HuH-7 (cell line): ENCODE results near the gene THEM4.
"Not testable (repeated sequence)": the region's sequence is repeated elsewhere in the genome, so short reads cannot be mapped to it uniquely, and the experiment has no call there.

Source experiments
- DNase-seq: peaks from one replicate; pipeline ENCODE4 v3.0.0; 2011; ENCODE audit warnings: low spot score

The THEM4 gene

DNA sequence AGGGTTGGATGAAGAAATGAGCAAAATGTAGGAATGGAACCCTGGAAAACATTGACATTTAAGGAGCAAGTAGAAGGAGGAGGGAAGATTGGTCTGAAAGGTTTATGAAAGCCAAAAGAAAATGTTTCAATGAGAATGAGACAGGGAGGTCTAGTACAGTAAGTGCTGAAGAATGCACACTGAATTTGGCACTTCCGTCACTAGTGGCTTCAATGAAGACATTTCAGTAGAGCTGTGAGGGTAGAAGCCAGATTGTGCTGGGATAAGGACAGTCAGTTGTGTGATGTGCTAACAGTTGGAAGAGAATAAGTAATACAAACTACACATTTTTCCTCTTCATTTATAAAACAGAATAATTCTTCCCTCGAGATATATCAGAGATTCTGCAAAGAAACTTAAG is 17.1 kb downstream of the THEM4 start:
- no peak for DNase-seq

DNA sequence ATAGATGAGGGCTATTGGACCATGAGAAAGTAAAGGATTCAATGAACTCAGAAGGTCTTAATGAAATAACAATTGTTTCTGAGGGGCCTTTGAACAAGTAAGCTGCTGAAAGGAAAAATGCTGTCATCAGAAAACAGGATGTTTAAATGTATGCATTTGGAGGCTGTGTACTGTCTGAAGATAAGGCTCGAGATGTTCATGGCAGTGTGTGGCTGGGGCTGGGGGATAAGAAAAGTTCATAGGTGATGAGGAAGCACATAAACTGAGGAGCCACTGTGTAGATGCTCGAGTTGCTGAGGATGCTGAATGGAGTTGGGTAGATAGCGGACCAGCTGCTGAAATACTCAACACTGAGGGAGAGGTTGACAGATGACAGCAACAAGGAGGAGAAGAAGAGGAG is 17.8 kb downstream of the THEM4 start:
- no peak for DNase-seq

DNA sequence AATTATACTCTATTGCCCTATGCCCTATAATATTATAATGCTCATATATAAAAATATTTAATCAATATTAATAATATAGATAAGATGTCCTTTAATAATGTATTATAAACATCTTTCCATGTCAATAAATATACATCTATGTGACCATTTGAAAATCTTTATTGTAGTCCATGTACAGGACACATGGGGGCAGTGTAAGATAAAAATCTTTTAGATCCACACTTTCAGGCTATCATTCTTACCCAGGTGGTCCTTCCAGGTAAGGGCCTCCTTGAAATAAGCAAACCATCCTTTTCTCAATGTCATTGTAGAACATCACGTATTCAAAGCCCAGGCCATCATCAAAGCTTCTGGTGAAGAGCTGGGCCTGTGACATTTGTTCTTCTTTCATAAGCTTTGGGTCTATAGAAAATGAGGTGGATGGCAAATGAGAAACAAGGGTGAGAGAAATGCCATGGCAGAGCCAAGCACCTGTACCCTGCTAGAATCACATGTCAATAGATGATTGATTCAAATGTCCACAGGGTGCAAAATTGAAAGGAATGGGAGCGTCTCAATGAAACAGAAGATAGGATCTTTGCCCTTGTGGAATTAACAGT is 20.2 kb downstream of the THEM4 start:
- DNase-seq, result no peak

DNA sequence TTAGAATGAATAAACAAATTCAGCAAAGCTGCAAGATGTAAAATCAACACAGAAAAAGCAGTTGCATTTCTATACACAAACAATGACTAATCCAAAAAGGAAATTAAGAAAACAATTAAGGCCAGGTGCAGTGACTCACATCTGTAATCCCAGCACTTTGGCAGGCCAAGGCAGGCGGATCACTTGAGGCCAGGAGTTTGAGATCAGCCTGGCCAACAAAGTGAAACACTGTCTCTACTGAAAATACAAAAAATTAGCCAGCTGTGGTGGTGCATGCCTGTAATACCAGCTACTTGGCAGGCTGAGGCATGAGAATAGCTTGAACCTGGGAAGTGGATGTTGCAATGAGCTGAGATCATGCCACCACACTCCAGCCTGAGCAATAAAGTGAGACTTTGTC is 22.3 kb downstream of the THEM4 start:
- DNase-seq, result no peak

DNA sequence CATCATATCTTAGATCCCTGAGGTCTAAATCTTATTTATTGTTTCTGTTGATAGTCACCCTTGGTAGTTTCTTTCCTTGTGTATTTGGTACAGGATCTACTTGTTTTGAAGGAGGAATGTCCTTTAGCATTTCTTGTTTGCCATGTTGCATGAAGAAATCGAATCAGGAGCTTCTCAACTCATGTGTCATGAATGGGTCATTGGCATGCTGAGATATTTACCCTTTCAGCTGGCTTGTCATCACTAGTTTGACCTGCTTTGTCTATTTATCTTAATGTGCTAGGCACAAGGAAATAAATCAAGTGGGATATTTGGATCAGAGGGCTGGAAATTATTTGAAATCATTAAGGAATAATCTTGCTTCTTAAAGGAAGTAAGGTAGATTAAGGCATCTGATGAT is 23.8 kb downstream of the THEM4 start:
- no peak for DNase-seq

DNA sequence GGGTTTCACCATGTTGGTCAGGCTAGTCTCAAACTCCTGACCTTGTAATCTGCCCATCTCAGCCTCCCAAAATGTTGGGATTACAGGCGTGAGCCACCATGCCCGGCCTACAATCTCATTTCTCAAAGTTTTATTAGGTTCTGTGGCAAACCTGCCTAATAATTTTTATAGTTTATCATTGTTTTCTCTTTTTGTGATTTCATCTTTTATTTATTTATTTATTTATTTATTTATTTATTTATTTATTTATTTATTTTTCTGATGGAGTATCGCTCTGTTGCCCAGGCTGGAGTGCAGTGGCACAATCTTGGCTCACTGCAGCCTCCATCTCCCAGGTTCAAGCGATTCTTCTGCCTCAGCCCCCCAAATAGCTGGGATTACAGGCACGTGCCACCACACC is 24.4 kb downstream of the THEM4 start:
- DNase-seq, result not testable (repeated sequence)

DNA sequence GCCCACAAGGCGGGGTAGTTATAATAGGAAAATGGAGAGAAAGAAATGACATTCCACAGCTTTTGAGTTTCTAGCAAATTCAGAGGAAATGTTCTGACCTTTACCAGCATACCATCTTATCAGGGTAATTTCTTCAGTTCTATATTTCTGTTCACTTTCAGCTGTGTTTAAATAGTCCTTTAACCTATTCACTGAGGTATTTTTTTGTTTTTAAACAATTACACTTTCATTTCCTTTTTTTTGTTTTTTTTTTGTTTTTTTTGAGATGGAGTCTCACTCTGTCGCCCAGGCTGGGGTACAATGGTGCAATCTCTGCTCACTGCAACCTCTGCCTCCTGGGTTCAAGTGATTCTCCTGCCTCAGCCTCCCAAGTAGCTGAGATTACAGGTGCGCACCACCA is 24.9 kb downstream of the THEM4 start:
- not testable (repeated sequence) for DNase-seq

DNA sequence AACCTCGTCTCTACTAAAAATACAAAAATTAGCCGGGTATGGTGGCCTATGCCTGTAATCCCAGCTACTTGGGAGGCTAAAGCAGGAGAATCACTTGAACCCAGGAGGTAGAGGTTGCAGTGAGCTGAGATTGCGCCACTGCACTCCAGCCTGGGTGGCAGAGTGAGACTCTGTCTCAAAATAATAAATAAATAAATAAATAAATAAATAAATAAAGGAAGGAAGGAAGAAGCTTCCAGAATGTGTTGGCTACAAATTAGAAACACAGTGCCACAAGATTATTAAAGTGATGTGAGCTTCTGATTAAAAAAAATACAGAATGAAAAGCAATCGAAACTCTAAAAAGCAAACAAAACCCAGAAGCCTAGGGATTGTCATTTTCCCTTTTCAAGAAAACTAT is 25.4 kb downstream of the THEM4 start:
- DNase-seq, result not testable (repeated sequence)

DNA sequence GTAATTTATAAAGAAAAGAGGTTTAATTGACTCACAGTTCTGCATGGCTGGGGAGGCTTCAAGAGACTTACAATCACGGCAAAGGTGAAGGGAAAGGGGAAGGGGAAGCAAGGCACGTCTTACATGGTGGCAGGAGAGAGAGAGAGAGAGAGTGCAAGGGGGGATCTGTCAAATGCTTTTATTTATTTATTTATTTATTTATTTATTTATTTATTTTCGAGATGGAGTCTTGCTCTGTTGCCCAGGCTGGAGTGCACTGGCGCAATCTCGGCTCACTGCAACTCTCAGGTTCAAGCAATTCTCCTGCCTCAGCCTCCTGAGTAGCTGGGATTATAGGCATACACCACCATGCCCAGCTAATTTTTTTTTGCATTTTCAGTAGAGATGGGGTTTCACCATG is 26.4 kb downstream of the THEM4 start:
- DNase-seq, result not testable (repeated sequence)

DNA sequence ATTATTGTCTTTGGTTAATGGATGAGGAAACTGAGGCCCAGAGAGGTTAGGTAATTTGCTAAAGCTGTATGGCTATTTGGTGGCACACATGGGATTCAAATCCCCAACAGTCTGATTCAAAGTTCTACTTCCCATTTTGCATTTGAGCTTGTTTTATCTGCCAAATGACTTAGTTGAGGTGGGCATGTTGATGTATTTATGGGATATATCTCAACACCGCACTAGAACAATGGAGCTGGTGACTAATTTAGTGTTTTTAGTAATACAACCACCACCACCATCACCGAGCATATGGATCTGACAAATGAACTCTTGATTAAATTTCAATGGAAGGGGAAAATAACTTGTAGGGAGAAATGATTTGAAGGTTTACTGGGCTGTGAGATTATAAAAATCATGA is 26.8 kb downstream of the THEM4 start:
- DNase-seq, result no peak

DNA sequence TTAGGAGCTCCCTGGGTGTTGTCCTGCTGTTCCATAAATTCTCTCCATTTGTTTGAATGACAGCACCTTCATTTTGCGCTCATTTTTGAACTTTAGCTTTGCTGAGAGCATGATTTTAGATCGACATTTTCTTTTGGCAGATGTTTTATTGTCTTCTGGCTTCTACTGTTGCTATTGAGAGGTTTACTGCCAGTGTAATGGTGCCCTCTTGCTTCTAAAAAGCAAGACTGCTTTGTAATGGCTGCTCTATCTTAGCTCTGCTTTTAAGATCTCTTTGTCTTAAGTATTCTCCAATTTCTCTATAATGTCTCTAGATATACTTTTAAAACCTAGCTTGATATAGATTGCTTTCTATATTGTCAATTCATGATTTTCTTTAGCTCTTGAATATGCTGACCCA is 27.8 kb downstream of the THEM4 start:
- DNase-seq, result no peak

DNA sequence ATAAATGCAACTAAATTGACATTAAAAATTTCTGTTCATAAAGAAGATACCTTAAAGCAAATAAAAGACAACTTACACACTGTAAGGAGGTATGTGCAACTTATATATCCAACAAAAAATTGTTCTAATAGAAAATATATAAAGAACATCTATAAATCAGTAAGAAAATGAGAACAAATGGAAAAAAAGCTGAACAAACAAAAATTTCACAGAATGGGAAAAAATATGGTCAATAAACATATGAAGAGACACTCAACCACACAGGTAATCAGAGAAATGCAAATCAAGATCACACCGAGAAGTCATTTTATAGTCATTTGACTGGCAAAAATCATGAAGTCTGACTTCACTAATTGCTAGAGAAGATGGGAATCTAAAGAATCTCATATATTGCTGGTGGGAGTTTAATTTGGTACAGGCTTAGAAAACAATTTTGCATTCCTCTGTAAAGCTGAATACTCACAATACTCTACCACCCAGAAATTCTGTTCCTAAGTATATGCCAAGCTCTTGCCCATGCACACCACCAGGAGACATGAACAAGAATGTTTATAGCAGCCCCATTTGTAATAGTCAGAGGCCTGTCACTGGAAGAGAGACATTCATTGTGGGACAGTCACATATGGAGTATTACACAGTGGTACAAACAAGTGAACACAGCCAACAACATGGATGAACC is 33.8 kb downstream of the THEM4 start:
- no peak for DNase-seq

DNA sequence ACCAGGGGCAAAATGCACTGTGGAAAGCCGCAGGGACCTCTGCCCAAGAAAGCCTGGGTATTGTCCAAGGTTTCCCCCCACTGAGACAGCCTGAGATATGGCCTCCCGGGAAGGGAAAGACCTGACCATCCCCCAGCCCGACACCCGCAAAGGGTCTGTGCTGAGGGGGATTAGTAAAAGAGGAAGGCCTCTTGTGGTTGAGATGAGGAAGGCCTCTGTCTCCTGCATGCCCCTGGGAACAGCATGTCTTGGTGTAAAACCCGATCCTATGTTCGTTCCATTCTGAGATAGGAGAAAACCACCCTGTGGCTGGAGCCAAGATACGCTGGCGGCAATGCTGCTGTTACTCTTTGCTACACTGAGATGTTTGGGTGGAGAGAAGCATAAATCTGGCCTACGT is 36.5 kb downstream of the THEM4 start:
- not testable (repeated sequence) for DNase-seq

DNA sequence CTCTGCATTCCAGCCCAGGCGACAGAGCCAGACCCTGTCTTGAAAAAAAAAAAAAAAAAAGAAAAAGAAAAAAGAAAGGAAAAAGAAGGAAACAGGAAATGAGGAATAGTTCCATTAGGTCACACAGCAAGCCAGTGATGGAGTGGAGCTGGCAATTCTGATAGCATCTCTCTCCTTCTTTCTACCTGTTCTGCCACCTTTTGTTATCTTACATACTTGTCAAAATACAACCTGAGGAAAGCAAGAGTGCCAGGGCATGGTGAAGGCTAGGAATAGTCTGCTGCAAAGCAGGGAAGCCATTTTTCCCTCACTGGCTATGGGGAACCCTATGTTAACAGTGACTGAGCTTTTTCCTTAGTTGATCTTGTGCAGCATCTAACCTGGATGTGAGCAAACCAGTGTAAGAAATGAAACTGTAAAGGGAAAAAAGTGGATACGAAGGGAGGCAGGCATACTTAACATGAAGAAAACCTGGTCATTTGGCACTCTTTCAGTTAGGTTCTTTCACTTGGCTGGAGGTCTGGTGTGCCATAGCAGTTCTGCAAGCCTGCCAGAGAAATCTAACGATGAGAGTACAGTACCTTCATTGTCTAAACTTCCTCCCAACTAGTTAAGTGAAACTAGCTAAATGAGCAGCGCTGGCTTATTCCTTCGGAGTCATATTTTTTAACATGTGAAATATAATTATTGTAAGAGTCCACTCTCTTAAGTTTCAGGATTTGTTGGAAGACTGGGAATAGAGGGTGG is 37.9 kb downstream of the THEM4 start:
- no peak for DNase-seq

DNA sequence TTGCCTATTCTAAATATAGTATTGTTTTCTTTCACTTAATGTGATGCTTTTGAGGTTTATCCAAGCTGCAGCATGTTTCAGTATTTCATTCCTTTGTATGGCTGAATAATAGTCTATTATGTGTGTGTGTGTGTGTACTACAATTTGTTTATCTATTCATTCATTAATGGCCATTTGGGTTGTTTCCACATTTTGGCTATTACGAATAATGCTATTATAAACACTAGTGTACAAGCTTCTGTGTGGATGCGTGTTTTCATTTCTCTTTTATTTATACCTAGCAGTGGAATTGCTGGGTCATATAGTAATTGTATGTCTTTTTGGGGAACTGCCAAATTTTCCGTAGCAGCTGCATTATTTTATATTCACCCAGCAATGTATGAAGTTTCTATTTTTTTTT is 40.8 kb downstream of the THEM4 start:
- DNase-seq, result no peak

DNA sequence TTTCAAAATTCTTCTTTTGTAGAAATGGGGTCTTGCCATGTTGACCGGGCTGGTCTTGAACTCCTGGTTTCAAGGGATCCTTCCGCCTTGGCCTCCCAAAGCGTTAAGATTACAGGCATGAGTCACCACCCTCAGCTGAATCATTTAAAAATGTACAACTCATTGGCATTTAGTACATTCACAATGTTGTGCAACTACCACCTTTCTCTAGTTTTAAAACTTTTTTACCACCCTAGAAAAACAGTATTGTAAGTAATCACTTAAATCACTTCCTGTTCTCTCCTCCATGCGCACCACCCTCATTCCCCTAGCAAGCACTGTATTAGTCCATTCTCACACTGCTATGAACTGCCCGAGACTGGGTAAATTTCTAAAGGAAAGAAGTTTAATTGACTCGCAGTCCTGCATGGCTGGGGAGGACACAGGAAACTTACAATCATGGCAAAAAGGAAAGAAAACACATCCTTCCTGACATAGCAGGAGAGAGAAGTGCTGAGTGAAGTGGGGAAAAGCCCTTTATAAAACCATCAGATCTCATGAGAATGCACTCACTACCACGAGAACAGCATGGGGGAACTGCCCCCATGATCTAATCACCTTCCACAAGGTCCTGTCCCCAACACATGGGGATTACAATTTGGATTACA is 41.4 kb downstream of the THEM4 start:
- DNase-seq, result no peak

DNA sequence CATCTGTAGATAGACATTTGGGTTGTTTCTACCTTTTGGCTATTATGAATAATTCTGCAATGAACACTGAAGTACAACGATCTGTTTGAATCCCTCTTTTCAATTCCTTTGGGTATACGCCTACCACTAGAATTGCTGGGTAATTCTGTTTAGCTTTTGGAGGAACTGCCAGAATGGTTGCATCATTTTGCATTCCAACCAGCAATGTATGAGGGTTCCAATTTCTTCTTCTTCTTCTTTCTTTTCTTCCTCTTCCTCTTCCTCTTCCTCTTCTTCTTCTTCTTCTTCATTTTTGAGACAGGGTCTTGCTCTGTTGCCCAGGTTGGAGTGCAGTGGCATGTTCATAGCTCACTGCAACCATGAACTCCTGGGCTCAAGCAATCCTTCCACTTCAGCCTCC is 42.0 kb downstream of the THEM4 start:
- no peak for DNase-seq

DNA sequence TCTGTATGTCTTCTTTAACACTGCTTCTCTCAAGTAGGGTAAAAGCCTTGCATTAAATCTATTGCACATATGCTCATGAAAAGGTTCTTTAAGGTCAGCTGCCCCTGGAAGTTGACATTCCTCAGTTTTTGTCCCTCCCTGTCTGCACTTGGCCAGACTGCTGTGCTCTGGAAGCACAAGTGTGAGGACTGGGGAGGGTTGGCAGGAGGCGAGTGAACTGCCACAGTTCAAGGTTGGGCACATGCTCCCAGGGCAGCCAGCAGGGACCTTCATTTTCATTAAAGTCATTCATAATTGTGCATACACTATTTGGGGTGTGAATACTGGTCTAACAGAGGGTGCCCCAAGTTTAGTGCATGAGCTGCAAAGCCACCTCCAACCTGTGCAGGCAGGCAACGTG is 44.9 kb downstream of the THEM4 start:
- DNase-seq, result no peak

DNA sequence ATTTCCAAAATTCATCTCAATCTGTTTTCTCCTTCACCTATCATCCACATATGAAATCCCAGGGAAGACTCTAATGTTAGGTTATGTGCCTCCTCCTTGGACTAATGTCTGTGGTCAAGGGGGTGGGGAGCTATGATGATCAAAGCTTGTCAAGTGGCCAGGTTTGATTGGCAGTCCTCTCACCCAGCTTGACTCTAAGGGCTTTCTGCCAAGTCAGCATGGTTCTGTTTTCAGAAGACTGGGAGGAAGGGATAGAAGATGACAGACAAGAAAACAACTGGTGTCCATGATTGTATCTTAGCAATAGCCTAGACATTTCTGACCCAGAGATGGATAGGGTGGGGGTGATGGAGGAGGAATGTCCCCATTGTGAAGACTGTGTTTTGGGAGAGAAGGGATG is 46.7 kb downstream of the THEM4 start:
- no peak for DNase-seq

DNA sequence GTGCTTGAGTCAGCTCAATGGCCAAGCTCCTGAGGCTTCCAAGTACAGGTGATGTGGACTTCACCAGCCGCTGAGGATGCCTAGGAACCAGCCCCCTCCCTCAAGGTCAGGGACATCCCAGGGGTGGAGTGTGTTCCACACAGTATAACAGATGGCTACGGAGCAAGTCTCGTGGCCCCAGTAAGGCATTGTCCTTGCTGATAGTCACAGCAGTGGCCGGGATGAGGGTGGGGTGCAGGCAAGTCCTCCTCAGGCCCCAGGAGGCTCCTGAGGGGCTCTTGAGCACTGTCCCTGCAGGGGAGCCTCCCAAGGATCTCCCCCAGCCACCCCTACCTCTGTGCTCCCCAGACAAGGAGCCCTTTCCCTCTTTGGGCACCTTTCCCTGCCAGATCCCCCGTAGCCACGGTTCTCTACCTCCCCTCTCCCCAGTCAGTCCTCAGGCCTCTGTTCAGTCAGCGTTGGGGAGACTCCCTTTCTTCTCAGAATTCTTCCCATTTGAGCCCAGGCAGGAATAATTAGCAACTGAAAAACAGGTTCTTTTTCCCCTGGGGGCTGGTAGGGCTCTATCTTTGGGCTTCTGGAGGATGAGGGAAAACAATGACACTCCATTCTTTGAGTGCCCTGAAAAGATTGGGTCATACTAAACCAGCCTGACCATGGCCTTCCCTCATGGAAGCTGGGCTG is 48.7 kb downstream of the THEM4 start:
- DNase-seq, result no peak

DNA sequence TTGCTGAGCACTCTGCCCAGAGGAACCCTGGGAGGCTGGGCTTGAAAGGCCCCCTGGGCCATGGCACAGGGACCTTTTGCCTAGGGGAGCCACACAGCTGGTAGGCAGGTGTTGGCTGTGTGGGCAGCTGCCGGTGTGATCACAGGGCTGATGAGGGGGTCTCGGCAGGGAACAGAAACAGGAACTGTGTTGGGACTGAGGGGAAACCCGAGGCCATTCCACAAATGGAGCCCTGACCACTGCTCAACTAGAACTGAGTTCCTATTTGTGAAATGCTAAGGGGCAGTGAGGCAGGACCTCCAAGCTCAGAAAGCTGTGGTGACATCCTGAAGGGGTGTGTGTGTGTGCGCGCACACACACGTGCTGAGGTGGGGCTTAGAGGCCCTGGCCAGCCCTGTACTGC is 49.4 kb downstream of the THEM4 start:
- no peak for DNase-seq

DNA sequence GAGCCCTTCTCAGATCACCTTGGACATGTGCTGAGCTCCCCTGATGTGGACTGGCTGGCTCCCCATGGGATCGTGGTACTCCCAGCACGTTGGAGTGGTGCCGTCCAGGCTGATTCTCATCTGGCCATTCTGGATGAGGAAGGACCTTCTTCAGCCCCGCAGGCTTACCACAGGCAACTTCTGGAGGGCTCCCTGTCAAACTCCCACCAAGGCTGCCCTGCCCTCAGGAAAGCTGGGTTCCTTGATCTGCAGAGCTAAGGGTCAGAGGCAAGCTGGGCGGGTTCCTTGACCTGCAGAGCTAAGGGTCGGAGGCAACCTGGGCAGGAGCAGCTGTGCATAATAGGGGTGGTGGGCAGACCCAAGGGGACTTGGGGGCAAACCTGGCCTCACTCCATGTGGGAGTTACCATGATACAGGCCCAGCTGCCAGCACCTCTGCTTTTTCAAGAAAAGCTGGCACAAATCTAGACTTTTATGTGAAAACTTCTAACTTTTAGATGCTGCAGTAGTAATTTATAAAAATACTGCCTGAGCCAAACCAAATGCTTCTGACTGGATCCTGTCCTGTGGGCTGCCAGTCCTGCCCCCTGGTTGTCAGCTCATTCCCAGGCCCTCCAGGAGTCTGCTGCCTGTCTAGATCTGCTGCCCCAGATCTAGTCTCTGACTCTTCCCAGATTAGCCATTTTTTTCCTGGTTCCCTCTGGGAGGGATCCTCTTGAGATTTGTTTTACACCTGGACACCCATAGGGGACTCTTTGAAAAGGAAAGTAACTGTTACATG is 50.2 kb downstream of the THEM4 start:
- no peak for DNase-seq
